Activated gamma-delta T cell treated with Interleukin-2 at 50 U/mL for 16 hours (primary cell): ENCODE results near the gene NOC2L.

Source experiments
- DNase-seq: peaks from one replicate; pipeline ENCODE4 v3.0.0-alpha.2; 2020

The NOC2L gene

GRCh38 chr1:913491-914130 lies 45.4 kb downstream of the NOC2L start:
- DNase-seq = no peak

GRCh38 chr1:912740-913301 lies 46.2 kb downstream of the NOC2L start:
- peak; percentile 3 for DNase-seq

GRCh38 chr1:911875-912739 lies 46.9 kb downstream of the NOC2L start:
- no peak for DNase-seq

GRCh38 chr1:910881-911721 lies 48.0 kb downstream of the NOC2L start:
- DNase-seq = peak; percentile 2

GRCh38 chr1:910311-910880 lies 48.7 kb downstream of the NOC2L start:
- DNase-seq = peak; percentile 2

GRCh38 chr1:909861-910310 lies 49.2 kb downstream of the NOC2L start:
- no peak for DNase-seq

GRCh38 chr1:908661-909060 lies 50.4 kb downstream of the NOC2L start:
- no peak for DNase-seq

GRCh38 chr1:907611-908451 lies 51.2 kb downstream of the NOC2L start:
- no peak for DNase-seq

GRCh38 chr1:906600-907420 lies 52.2 kb downstream of the NOC2L start:
- DNase-seq = no peak

- DNase-seq = no peak
These were observed 53.1 kb downstream of the NOC2L start for GRCh38 chr1:905811-906599.

- no peak for DNase-seq
These were observed 53.8 kb downstream of the NOC2L start for GRCh38 chr1:905071-905749.

GRCh38 chr1:904310-904950 lies 54.6 kb downstream of the NOC2L start:
- DNase-seq = peak; percentile 83

- DNase-seq = no peak
These were observed 55.3 kb downstream of the NOC2L start for GRCh38 chr1:903721-904271.

- DNase-seq = no peak
These were observed 55.8 kb downstream of the NOC2L start for GRCh38 chr1:903305-903704.

- DNase-seq = no peak
These were observed 56.3 kb downstream of the NOC2L start for GRCh38 chr1:902802-903201.

- DNase-seq = no peak
These were observed 57.8 kb downstream of the NOC2L start for GRCh38 chr1:901108-901859.

GRCh38 chr1:899636-900317 lies 59.3 kb downstream of the NOC2L start:
- no peak for DNase-seq
